ENCODE results near the gene FNDC4. TPM values are rescaled to one million over a fixed set of nuclear protein-coding genes. Genes with fewer than 3 reads are reported as not detected.

The FNDC4 gene
- total and polyA plus RNA-seq, 4 donors = 11.4 to 165 (median 41.8) TPM

GRCh38 chr2:27489498-27490397 lies 5.3 kb downstream of the FNDC4 start, which contains the start of gene IFT172:
IFT172 (minus strand) TSS chr2:27489743; CDS start chr2:27489653, 90 bp downstream.
- Histone ChIP-seq H3K27ac (ENCODE audit: low read depth in 1 of 2, low read length in 2 of 2) (peak within 1 kb of the TSS; percentile 70 to 90), H3K9ac (ENCODE audit: low read depth in 1 of 2, low read length in 2 of 2) (peak within 1 kb of the TSS; percentile 23 to 76), H3K27me3 (ENCODE audit: control insufficient read depth in 4 of 4, insufficient read depth in 4 of 4, low read length in 3 of 4) (no peaks in the 10 kb centered on the region), H3K9me3 (ENCODE audit: control insufficient read depth in 4 of 4, low read length in 3 of 4) (no peaks in the 10 kb centered on the region), H3K4me1 (ENCODE audit: control insufficient read depth in 4 of 4, insufficient read depth in 4 of 4, low read length in 3 of 4) (peaks cover 2 to 25% (median 14%) of the 10 kb centered on the region in 4 donors), H3K4me3 (ENCODE audit: low read depth in 1 of 3, low read length in 3 of 3) (peak within 1 kb of the TSS; percentile 44 to 80 (median 68)), H3K36me3 (ENCODE audit: control insufficient read depth in 4 of 4, insufficient read depth in 3 of 4, low read depth in 1 of 4, low read length in 3 of 4) (peaks cover 7 to 19% (median 12%) of the 10 kb centered on the region in 4 donors)
- 8% methylated on average over 43 of the region's 43 CpGs for WGBS
- peak; percentile 98 for DNase-seq (ENCODE audit: low spot score)
- TF ChIP-seq CTCF (IDR thresholded peaks at IDR 0.05; ENCODE audit: low read depth, low read length, missing input control) (no peak), HNF4G (IDR thresholded peaks at IDR 0.05) (no peak), HNF4A (conservative IDR thresholded peaks at IDR 0.05) (no peak), TAF1 (conservative IDR thresholded peaks at IDR 0.05) (peak; percentile 92), NR2F2 (IDR thresholded peaks at IDR 0.05) (peak; percentile 43), REST (IDR thresholded peaks at IDR 0.05) (peak; percentile 93), RAD21 (IDR thresholded peaks at IDR 0.05) (peak in 1 of 2 donors; percentile 40), RXRA (IDR thresholded peaks at IDR 0.05) (peak; percentile 53 to 63), YY1 (IDR thresholded peaks at IDR 0.05) (peak; percentile 71), FOXA2 (IDR thresholded peaks at IDR 0.05) (no peak), JUND (IDR thresholded peaks at IDR 0.05) (peak in 1 of 2 donors; percentile 46), SP1 (IDR thresholded peaks at IDR 0.05) (peak; percentile 82), EGR1 (IDR thresholded peaks at IDR 0.05; ENCODE audit: low read depth in 2 of 2) (no peak), ZBTB33 (IDR thresholded peaks at IDR 0.05) (peak; percentile 80), GABPA (IDR thresholded peaks at IDR 0.05 in 1 of 2, conservative IDR thresholded peaks at IDR 0.05 in 1 of 2) (peak in 1 of 2 donors; percentile 71), ATF3 (IDR thresholded peaks at IDR 0.05) (no peak), FOXA1 (IDR thresholded peaks at IDR 0.05) (no peak), MAX (IDR thresholded peaks at IDR 0.05) (peak; percentile 91)
